ENCODE measurements around the gene GOLGA7B.

DNA sequence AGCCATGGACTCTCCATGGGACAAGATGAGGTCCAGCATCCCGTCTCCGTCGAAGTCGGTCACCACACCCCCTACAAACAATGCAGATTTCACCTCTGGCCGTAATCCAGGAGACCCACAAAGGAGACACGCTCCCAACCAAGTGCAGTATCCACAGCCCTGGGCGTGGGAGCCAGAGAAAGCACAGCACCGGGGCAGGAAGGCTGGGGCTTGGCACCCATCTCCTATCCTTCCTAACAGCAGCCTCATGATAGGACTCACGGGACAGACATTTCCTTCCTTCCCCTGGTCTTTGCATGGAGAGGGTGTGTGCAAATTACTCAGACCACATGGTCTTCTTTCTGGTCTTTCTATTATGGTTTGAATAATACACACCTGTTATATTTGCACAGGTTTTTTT, 46.3 kb downstream of the GOLGA7B start:
- TF ChIP-seq, protein P1, sequence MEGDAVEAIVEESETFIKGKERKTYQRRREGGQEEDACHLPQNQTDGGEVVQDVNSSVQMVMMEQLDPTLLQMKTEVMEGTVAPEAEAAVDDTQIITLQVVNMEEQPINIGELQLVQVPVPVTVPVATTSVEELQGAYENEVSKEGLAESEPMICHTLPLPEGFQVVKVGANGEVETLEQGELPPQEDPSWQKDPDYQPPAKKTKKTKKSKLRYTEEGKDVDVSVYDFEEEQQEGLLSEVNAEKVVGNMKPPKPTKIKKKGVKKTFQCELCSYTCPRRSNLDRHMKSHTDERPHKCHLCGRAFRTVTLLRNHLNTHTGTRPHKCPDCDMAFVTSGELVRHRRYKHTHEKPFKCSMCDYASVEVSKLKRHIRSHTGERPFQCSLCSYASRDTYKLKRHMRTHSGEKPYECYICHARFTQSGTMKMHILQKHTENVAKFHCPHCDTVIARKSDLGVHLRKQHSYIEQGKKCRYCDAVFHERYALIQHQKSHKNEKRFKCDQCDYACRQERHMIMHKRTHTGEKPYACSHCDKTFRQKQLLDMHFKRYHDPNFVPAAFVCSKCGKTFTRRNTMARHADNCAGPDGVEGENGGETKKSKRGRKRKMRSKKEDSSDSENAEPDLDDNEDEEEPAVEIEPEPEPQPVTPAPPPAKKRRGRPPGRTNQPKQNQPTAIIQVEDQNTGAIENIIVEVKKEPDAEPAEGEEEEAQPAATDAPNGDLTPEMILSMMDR (IDR thresholded peaks at IDR 0.05): no peak
- TF ChIP-seq, protein P2, sequence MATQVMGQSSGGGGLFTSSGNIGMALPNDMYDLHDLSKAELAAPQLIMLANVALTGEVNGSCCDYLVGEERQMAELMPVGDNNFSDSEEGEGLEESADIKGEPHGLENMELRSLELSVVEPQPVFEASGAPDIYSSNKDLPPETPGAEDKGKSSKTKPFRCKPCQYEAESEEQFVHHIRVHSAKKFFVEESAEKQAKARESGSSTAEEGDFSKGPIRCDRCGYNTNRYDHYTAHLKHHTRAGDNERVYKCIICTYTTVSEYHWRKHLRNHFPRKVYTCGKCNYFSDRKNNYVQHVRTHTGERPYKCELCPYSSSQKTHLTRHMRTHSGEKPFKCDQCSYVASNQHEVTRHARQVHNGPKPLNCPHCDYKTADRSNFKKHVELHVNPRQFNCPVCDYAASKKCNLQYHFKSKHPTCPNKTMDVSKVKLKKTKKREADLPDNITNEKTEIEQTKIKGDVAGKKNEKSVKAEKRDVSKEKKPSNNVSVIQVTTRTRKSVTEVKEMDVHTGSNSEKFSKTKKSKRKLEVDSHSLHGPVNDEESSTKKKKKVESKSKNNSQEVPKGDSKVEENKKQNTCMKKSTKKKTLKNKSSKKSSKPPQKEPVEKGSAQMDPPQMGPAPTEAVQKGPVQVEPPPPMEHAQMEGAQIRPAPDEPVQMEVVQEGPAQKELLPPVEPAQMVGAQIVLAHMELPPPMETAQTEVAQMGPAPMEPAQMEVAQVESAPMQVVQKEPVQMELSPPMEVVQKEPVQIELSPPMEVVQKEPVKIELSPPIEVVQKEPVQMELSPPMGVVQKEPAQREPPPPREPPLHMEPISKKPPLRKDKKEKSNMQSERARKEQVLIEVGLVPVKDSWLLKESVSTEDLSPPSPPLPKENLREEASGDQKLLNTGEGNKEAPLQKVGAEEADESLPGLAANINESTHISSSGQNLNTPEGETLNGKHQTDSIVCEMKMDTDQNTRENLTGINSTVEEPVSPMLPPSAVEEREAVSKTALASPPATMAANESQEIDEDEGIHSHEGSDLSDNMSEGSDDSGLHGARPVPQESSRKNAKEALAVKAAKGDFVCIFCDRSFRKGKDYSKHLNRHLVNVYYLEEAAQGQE (IDR thresholded peaks at IDR 0.05; ENCODE audit: insufficient read depth in 1 of 2, low read depth in 2 of 2, low read length in 1 of 2): no peak
